K562 (cell line): Measurements from ENCODE around the gene CCP110. TPM values are rescaled to one million over a fixed set of nuclear protein-coding genes. Genes with fewer than 3 reads are reported as not detected.

Experiments
- ASH1L ChIP-seq: fragments of 450-650 bp; IDR thresholded peaks from 2 replicates; pipeline ENCODE4 v1.6.1; 2018; ENCODE audit warnings: borderline replicate concordance, mild to moderate bottlenecking, low read depth; ENCODE audit not compliant: partially characterized antibody
- BHLHE40 ChIP-seq: IDR thresholded peaks from 2 replicates; pipeline ENCODE4 v1.6.1; 2011; ENCODE audit warnings: low read length, improper control_type of control experiment
- E2F8 ChIP-seq: fragments of 450-650 bp; IDR thresholded peaks from 2 replicates; pipeline ENCODE4 v1.7.1; 2018; ENCODE audit warnings: mild to moderate bottlenecking, low read depth; ENCODE audit not compliant: partially characterized antibody
- FOXM1 ChIP-seq, 2 experiments: fragments of 450-650 bp in 1 of 2; sonication (generic) in 1 of 2; formaldehyde crosslinking in 1 of 2; IDR thresholded peaks; 2 replicates each; pipeline versions ENCODE4 v1.6.1 to v1.9.0; 2017 to 2022; ENCODE audit warnings: low read depth in 2 of 2, mild to moderate bottlenecking in 2 of 2, missing genetic modification reagents in 1 of 2, moderate library complexity in 1 of 2
- GABPB1 ChIP-seq: sonication (generic); formaldehyde crosslinking; IDR thresholded peaks from 2 replicates; pipeline ENCODE4 v1.8.0; 2022; ENCODE audit warnings: mild to moderate bottlenecking, missing genetic modification reagents
- MTA3 ChIP-seq: fragments of 450-650 bp; formaldehyde crosslinking; IDR thresholded peaks from 2 replicates; pipeline ENCODE4 v1.6.1; 2017; ENCODE audit warnings: mild to moderate bottlenecking, borderline replicate concordance
- MYBL2 ChIP-seq, 2 experiments: fragments of 450-650 bp in 1 of 2; sonication (generic) in 1 of 2; formaldehyde crosslinking in 1 of 2; IDR thresholded peaks; 2 replicates each; pipeline versions ENCODE4 v1.6.1 to v1.8.1; 2017 to 2022; ENCODE audit warnings: borderline replicate concordance in 1 of 2, inconsistent platforms in 1 of 2, low read depth in 1 of 2, mild to moderate bottlenecking in 1 of 2, missing genetic modification reagents in 1 of 2, moderate library complexity in 1 of 2
- PHF8 ChIP-seq: fragments of 200-600 bp; sonication (generic); IDR thresholded peaks from 2 replicates; pipeline ENCODE4 v1.6.1; 2012; ENCODE audit warnings: mixed run types, mild to moderate bottlenecking, inconsistent platforms, low read length, moderate library complexity, borderline replicate concordance
- TGIF2 ChIP-seq: sonication (generic); formaldehyde crosslinking; IDR thresholded peaks from 2 replicates; pipeline ENCODE4 v1.8.1; 2022; ENCODE audit warnings: mild to moderate bottlenecking, missing genetic modification reagents, moderate library complexity
- ZNF398 ChIP-seq: fragments of 250-450 bp; sonication (Bioruptor Pico); IDR thresholded peaks from 2 replicates; pipeline ENCODE4 v1.8.0; 2021; ENCODE audit warnings: moderate library complexity, mild to moderate bottlenecking, inconsistent platforms
- ZNF584 ChIP-seq: fragments of 200-800 bp; sonication (Bioruptor generic); IDR thresholded peaks from 2 replicates; pipeline ENCODE4 v1.6.1; 2016; ENCODE audit warnings: low read depth, mild to moderate bottlenecking, missing genetic modification characterization, missing compliant biosample characterization
- ZNF668 ChIP-seq: fragments of 250-450 bp; sonication (Bioruptor Pico); IDR thresholded peaks from 2 replicates; pipeline ENCODE4 v1.8.0; 2022; ENCODE audit warnings: mild to moderate bottlenecking, inconsistent platforms
- polyA plus RNA-seq, 8 experiments: library from polyadenylated mRNA; depleted of rRNA in 4 of 8; stranded (reverse) in 5 of 8; unstranded in 3 of 8; fragments of >200 nt; fragmentation: Nextera tagmentation in 2 of 8; fragmentation: Illumina TruSeq in 1 of 8; extraction: Ambion mirVana in 2 of 8; extraction: Trizol in 1 of 8; gene quantifications; 2 replicates each; pipeline versions ENCODE4 v1.2.1 to v1.2.3, GENCODE V29; 2011 to 2014; ENCODE audit warnings: inconsistent platforms in 1 of 8, missing spikeins in 1 of 8
- total RNA-seq, 7 experiments: library from RNA; depleted of rRNA in 6 of 7; stranded (reverse); fragments of >200 nt in 6 of 7; fragmentation: Illumina TruSeq in 2 of 7; extraction: Trizol in 2 of 7; gene quantifications; 2 replicates each; pipeline versions ENCODE4 v1.2.1 to v1.2.3, GENCODE V29; 2011 to 2021; ENCODE audit warnings: low replicate concordance in 1 of 7
- TF ChIP-seq, protein P1 (sequence below), 2 experiments: fragments of 200-800 bp in 1 of 2; sonication (Bioruptor generic) in 1 of 2; sonication (generic) in 1 of 2; formaldehyde crosslinking in 1 of 2; IDR thresholded peaks in 1 of 2; conservative IDR thresholded peaks in 1 of 2; 2 replicates each; pipeline versions ENCODE4 v1.5.0 to v1.6.1; 2016 to 2020; ENCODE audit warnings: missing compliant biosample characterization in 1 of 2, missing genetic modification characterization in 1 of 2, missing genetic modification reagents in 1 of 2
- TF ChIP-seq, protein P2 (sequence below): sonication (generic); formaldehyde crosslinking; IDR thresholded peaks from 2 replicates; pipeline ENCODE4 v1.8.0; 2022; ENCODE audit warnings: mild to moderate bottlenecking, low read depth, missing genetic modification reagents

CCP110 gene
- total and polyA plus RNA-seq, 9 of the 15 experiments (the other 6 are each of a cell fraction or from before 2014, with no cell fraction given): 3.5 to 16.1 (median 12.1) TPM

DNA sequence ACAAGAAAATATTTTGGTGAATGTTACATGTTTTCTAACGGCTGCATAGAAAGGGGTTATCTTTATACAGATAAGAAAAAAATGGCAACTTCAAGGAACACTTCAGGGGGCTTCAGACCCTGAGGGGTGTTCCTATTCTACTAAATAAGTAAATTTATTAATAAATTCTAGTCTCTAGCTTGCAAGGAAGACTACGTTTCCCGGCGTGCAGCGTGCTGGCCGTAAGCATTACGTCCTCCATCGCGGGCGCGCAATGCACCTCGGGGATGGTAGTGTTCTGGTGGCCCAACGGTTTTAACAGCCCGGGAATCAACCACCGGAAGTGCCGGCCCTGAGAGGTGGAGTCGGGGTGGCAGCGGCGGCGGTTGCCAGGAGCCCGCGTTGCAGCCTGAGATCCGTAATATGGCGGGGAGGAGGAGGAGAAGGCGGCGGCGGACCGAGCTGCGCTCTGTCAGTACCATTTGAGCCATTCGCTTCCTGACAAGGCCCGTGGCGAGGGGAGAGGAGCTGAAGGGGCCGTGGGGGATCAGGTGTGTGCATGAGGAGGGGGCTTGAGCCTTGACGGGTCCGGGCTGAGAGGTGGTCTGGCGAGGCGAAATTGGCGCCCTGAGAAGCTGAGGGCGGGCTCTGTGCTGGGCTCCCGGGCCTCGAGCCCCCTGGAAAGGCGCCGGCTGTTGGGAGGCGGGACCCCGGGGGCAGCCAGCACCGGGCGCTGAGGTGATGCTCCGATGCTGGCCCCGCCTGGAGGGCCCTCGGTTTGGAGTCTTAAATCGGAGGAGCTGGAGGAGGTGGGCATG is at the start of gene CCP110 (continued):
- peak; percentile 88 for TF ChIP-seq MYBL2 (IDR thresholded peaks at IDR 0.05; ENCODE audit: low read depth)
- TF ChIP-seq MYBL2 (CRISPR knock-in tag; IDR thresholded peaks at IDR 0.05; ENCODE audit: borderline replicate concordance): no peak
- TF ChIP-seq ZNF584 (CRISPR knock-in tag): 0 out of 2 replicates have a peak, but pooled peaks have one; percentile 67
- TF ChIP-seq BHLHE40: 0 out of 2 replicates have a peak, but pooled peaks have one; percentile 19
- no peak for TF ChIP-seq ZNF398
- TF ChIP-seq, protein P1, sequence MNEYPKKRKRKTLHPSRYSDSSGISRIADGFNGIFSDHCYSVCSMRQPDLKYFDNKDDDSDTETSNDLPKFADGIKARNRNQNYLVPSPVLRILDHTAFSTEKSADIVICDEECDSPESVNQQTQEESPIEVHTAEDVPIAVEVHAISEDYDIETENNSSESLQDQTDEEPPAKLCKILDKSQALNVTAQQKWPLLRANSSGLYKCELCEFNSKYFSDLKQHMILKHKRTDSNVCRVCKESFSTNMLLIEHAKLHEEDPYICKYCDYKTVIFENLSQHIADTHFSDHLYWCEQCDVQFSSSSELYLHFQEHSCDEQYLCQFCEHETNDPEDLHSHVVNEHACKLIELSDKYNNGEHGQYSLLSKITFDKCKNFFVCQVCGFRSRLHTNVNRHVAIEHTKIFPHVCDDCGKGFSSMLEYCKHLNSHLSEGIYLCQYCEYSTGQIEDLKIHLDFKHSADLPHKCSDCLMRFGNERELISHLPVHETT (CRISPR knock-in tag; conservative IDR thresholded peaks at IDR 0.05 in 1 of 2, IDR thresholded peaks at IDR 0.05 in 1 of 2): peak in 1 of 2 experiments; percentile 82; a peak in 2 of 4 replicates
- TF ChIP-seq ZNF668 (CRISPR knock-in tag): no peak
- TF ChIP-seq ASH1L: peak; percentile 57
- TF ChIP-seq E2F8: peak; percentile 69
- TF ChIP-seq TGIF2 (CRISPR knock-in tag): no peak
- TF ChIP-seq GABPB1 (CRISPR knock-in tag): peak; percentile 93
- TF ChIP-seq, protein P2, sequence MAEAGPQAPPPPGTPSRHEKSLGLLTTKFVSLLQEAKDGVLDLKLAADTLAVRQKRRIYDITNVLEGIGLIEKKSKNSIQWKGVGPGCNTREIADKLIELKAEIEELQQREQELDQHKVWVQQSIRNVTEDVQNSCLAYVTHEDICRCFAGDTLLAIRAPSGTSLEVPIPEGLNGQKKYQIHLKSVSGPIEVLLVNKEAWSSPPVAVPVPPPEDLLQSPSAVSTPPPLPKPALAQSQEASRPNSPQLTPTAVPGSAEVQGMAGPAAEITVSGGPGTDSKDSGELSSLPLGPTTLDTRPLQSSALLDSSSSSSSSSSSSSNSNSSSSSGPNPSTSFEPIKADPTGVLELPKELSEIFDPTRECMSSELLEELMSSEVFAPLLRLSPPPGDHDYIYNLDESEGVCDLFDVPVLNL (CRISPR knock-in tag): peak; percentile 67; the same call in 1 of the 2 replicates
- 0 out of 2 replicates have a peak, but pooled peaks have one; percentile 39 for TF ChIP-seq MTA3
- TF ChIP-seq PHF8: peak; percentile 74; the same call in 1 of the 2 replicates
- TF ChIP-seq FOXM1 (IDR thresholded peaks at IDR 0.05; ENCODE audit: low read depth): peak; percentile 82
- no peak for TF ChIP-seq FOXM1 (CRISPR knock-in tag; IDR thresholded peaks at IDR 0.05; ENCODE audit: low read depth)
